ENCODE measurements around the gene VIP.

DNA sequence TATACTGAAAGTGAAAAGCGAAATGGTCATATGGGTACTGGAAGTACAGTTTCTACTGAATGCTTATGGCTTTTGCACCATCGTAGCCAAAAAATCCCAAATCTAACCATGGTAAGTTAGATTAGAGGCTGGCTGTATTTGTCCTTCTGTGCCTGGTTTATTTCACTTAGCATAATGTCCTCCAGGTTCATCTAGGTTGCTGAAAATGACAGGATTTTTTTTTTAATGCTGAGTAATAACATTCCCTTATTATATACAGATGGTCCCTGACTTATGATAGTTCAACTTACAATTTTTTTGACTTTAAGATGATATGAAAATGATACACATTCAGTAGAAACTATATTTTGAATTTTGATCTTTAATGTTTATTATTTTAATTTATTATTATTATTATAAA is 45.3 kb upstream of the VIP start:
- TF ChIP-seq, protein P1, sequence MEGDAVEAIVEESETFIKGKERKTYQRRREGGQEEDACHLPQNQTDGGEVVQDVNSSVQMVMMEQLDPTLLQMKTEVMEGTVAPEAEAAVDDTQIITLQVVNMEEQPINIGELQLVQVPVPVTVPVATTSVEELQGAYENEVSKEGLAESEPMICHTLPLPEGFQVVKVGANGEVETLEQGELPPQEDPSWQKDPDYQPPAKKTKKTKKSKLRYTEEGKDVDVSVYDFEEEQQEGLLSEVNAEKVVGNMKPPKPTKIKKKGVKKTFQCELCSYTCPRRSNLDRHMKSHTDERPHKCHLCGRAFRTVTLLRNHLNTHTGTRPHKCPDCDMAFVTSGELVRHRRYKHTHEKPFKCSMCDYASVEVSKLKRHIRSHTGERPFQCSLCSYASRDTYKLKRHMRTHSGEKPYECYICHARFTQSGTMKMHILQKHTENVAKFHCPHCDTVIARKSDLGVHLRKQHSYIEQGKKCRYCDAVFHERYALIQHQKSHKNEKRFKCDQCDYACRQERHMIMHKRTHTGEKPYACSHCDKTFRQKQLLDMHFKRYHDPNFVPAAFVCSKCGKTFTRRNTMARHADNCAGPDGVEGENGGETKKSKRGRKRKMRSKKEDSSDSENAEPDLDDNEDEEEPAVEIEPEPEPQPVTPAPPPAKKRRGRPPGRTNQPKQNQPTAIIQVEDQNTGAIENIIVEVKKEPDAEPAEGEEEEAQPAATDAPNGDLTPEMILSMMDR (conservative IDR thresholded peaks at IDR 0.05; ENCODE audit: low read depth, low read length), result no peak
- no peak for TF ChIP-seq EZH2 (IDR thresholded peaks at IDR 0.05; ENCODE audit: low read length, unreplicated experiment)
- TF ChIP-seq EZH2phosphoT487 (IDR thresholded peaks at IDR 0.05; ENCODE audit: borderline replicate concordance, low read length), result no peak

Measured in PC-3 (cell line).